Measurements from ENCODE around the gene RTKN.
A peak's percentile ranks its signal among the peaks of the same experiment; 100 is the strongest.
"Not testable (repeated sequence)": the region's sequence is repeated elsewhere in the genome, so short reads cannot be mapped to it uniquely, and the experiment has no call there.

RTKN gene

DNA sequence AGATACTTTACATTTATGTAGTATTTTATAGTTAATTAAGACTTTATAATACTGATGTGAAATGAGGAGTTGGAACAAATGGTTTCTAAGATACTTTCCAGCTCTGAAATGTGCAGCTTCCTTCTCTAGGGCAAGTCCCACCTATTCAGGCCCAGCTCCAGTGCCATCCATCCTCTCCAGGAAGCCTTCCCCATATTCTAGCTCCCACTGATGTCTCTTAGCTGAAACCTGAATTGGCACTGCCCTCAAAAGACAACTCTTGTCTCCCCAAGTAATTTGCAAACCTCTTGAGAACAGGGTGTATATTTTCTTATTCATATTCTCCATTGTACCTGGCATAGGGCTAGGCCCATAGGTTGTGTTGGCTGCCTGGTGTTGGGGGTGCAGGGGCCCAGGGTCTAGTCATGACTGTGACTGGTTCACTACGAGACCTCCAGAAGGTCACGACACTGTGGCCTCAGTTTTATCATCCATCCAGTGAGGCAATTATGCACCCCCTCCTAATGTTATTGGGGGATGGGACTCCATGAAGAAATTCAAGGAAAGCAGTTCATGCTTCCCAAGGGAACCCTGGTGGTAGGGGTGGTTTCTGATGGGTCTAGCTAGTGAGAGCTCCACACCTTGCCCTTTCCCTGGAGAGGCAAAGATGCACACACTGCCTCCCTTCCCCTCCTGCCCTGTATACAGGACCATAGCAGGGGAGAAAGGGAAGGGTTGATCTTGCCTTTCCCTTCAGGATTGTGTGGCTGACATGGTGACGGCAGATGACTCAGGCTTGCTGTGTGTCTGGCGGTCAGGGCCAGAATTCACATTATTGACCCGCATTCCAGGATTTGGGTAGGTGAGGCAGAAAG is 17.4 kb downstream of the RTKN start:
- no peak for DNase-seq (ENCODE audit: insufficient read length, low spot score)
- no peak for FAIRE-seq
- TF ChIP-seq, protein P1, sequence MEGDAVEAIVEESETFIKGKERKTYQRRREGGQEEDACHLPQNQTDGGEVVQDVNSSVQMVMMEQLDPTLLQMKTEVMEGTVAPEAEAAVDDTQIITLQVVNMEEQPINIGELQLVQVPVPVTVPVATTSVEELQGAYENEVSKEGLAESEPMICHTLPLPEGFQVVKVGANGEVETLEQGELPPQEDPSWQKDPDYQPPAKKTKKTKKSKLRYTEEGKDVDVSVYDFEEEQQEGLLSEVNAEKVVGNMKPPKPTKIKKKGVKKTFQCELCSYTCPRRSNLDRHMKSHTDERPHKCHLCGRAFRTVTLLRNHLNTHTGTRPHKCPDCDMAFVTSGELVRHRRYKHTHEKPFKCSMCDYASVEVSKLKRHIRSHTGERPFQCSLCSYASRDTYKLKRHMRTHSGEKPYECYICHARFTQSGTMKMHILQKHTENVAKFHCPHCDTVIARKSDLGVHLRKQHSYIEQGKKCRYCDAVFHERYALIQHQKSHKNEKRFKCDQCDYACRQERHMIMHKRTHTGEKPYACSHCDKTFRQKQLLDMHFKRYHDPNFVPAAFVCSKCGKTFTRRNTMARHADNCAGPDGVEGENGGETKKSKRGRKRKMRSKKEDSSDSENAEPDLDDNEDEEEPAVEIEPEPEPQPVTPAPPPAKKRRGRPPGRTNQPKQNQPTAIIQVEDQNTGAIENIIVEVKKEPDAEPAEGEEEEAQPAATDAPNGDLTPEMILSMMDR (IDR thresholded peaks at IDR 0.05; ENCODE audit: insufficient read depth, missing control alignments), result no peak

DNA sequence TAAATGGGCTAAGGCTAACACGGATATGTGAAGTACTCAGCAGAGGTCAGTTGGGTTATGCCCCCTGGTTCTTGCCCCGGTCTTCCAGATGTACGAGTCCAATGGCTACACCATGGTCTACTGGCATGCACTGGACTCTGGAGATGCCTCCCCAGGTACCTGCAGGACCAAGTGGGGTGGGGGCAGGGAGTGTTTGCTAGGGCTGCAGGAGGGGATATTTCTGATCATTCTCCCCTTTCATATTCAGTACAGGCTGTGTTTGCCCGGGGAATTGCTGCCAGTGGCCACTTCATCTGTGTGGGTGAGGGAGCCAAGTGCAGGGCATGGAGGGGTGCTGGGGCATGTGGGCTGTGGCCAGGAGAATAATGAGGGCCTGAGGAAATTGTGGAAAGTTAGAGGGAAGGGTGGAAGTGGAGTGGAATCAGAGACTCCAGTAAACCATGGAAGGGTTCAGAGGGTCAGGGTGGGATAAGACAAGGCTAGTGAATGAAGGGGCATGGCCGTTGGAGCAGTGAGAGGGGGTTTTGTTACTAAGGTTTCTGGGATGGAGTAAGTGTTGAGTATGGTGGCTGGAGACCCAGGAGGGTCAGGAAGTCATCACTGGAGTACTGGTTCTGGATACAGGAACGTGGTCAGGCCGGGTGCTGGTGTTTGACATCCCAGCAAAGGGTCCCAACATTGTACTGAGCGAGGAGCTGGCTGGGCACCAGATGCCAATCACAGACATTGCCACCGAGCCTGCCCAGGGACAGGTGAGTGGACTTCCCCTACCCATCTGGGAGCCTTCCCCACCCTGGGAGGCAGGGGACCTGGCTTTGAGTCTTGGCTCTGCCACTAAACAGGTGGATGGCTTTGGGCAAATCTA is 18.3 kb downstream of the RTKN start:
- TF ChIP-seq, protein P1 (IDR thresholded peaks at IDR 0.05; ENCODE audit: insufficient read depth, missing control alignments), result no peak
- no peak for FAIRE-seq
- DNase-seq (ENCODE audit: insufficient read length, low spot score), result no peak

GRCh38 chr2:74421221-74421870 is 20.4 kb downstream of the RTKN start, which contains the start of the genes C2orf81 and WDR54:
C2orf81 (minus strand) TSS chr2:74421619; CDS start chr2:74421560, 59 bp downstream.
WDR54 (plus strand) TSS chr2:74421730; CDS start chr2:74422154, 424 bp downstream.
- DNase-seq (ENCODE audit: insufficient read length, low spot score) (peak; percentile 93), FAIRE-seq (no peak)
- TF ChIP-seq, protein P1 (IDR thresholded peaks at IDR 0.05; ENCODE audit: insufficient read depth, missing control alignments), result no peak

DNA sequence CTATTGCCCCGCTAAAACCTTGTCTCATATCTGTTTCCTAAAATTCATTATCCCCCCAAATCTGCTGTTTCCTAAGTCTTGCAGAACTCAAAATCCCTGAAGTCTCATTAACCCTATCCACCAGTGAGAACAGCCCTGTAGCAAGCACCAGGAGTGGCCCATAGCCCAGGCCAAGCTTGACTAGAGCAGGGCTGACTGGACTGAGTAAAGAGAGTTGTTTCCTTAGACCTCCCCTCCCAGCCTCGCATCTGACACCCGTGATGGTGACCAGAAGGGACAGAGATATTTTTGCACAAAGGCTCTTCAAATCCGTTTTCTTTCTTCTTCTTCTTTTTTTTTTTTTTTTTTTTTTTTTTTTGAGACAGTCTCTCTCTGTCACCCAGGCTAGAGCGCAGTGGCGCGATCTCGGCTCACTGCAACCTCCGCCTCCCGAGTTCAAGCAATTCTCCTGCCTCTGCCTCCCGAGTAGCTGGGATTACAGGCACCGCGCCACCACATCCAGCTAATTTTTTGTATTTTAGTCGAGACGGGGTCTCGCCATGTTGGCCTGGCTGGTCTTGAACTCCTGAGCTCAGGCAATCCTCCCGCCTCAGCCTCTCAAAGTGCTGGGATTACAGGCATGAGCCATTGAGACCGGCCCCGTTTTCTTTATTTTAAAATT is 21.2 kb downstream of the RTKN start:
- not testable (repeated sequence) for FAIRE-seq
- DNase-seq (ENCODE audit: insufficient read length, low spot score), result peak; percentile 11

DNA sequence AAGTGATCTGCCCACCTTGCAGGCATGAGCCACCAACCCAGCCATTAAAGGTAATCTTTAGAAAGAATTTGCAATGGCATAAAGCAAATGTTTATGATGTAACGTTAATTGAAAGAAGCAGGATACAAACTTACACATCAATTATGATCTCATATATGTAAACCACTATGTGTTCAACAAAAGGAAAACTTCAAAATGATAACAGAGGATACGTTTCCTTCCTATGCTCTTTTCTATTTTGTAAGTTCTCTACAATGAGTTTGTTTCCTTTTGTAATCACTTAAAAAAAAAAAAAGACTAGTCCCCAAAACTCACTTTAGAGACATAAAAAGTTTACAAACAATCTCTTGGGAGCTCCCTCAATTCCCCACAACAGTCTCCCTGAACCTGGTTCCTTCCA is 21.7 kb downstream of the RTKN start:
- DNase-seq (ENCODE audit: insufficient read length, low spot score), result peak; percentile 1
- FAIRE-seq, result no peak
- TF ChIP-seq, protein P1 (IDR thresholded peaks at IDR 0.05; ENCODE audit: insufficient read depth, missing control alignments), result no peak

- FAIRE-seq, result no peak
- TF ChIP-seq, protein P1 (IDR thresholded peaks at IDR 0.05; ENCODE audit: insufficient read depth, missing control alignments), result no peak
- DNase-seq (ENCODE audit: insufficient read length, low spot score), result no peak
Measured at GRCh38 chr2:74419345-74419744, 22.4 kb downstream of the RTKN start.

GRCh38 chr2:74418312-74418711 is 23.4 kb downstream of the RTKN start:
- FAIRE-seq, result no peak

More at GRCh38 chr2:74418312-74418711, 23.4 kb downstream of the RTKN start:
- peak; percentile 6 for DNase-seq (ENCODE audit: insufficient read length, low spot score)
- TF ChIP-seq, protein P1 (IDR thresholded peaks at IDR 0.05; ENCODE audit: insufficient read depth, missing control alignments), result no peak
